Heart right ventricle (tissue), 16 donors: ENCODE data around the gene UGDH. TPM values are rescaled to one million over a fixed set of nuclear protein-coding genes. Genes with fewer than 3 reads are reported as not detected.

Experiments
- ATAC-seq, 8 donors: fragments of 200-7000 bp; cut with Tn5 transposase; one replicate each; pipeline ENCODE4 v1.9.1; 2020; ENCODE audit warnings: mild to moderate bottlenecking in 8 of 8, moderate library complexity in 8 of 8, moderate number of reproducible peaks in 1 of 8
- DNase-seq, 2 donors: peaks; one replicate each; pipeline ENCODE4 v3.0.0-alpha.2; 2020
- H3K27ac ChIP-seq, 10 donors: fragments of 200-600 bp; sonication (generic) in 2 of 10; one replicate each; pipeline versions ENCODE4 v1.5.0 to v1.8.0; 2020 to 2022; ENCODE audit warnings: mild to moderate bottlenecking in 3 of 10
- H3K27me3 ChIP-seq, 7 donors: fragments of 200-600 bp; one replicate each; pipeline ENCODE4 v1.8.0; 2021 to 2022; ENCODE audit warnings: mild to moderate bottlenecking in 2 of 7
- H3K36me3 ChIP-seq, 9 donors: fragments of 200-600 bp; sonication (generic) in 1 of 9; one replicate each; pipeline versions ENCODE4 v1.5.0 to v1.8.0; 2020 to 2022; ENCODE audit warnings: mild to moderate bottlenecking in 2 of 9
- H3K4me1 ChIP-seq, 9 donors: fragments of 200-600 bp; sonication (generic) in 1 of 9; one replicate each; pipeline versions ENCODE4 v1.5.0 to v1.8.0; 2020 to 2022; ENCODE audit warnings: mild to moderate bottlenecking in 4 of 9
- H3K4me3 ChIP-seq, 10 donors: fragments of 200-600 bp; sonication (generic) in 2 of 10; one replicate each; pipeline versions ENCODE4 v1.5.0 to v1.8.0; 2020 to 2022; ENCODE audit warnings: mild to moderate bottlenecking in 7 of 10, moderate library complexity in 2 of 10
- H3K9me3 ChIP-seq, 11 donors: fragments of 200-600 bp in 10 of 11; sonication (generic) in 2 of 11; one replicate each; pipeline versions ENCODE4 v1.5.0 to v1.8.0; 2013 to 2022; ENCODE audit warnings: mild to moderate bottlenecking in 2 of 11, control low read depth in 1 of 11, moderate library complexity in 1 of 11
- WGBS, 2 donors: extraction: QIAGEN DNeasy Blood & Tissue Kit; methylation state at CpG; one replicate each; pipeline ENCODE4 v1.1.7; 2013; ENCODE audit warnings: inconsistent platforms in 1 of 2; 5-methylcytosine and 5-hydroxymethylcytosine counted together
- intact Hi-C, 10 donors: fragments of 100-400 bp; cut with DNase I; formaldehyde crosslinking; loops; one replicate each; pipeline versions ENCODE4 v1.11.1 to v1.14.2; 2022
- polyA plus RNA-seq, 2 donors: library from polyadenylated mRNA; stranded (reverse); fragments of 200-250 nt; gene quantifications; one replicate each; pipeline ENCODE4 v1.2.3, GENCODE V29; 2013
- total RNA-seq, 10 donors: library from RNA; stranded (reverse); fragmentation: NEBNext Ultra II Directional in 3 of 10; extraction: Animal tissue kit (Norgen Biotek cat#: 25700) in 3 of 10; gene quantifications; one replicate each; pipeline versions ENCODE4 v1.2.1 to v1.2.4, GENCODE V29; 2021 to 2023
- TF ChIP-seq, protein P1 (sequence below), 9 donors: fragments of 200-600 bp; sonication (generic) in 2 of 9; IDR thresholded peaks; one replicate each; pipeline versions ENCODE4 v1.5.0 to v1.8.0; 2021 to 2022; ENCODE audit warnings: antibody characterized with exemption in 9 of 9, mild to moderate bottlenecking in 5 of 9, moderate library complexity in 1 of 9
- donor health status: Arrhythmogenic right ventricular cardiomyopathy.
- donor health status: ischemic (EF 13 %, LVEDD 7.1; RV severe dilation, severe dysfunction).
- donor health status: healthy with polysubstance abuse.
- donor health status: DM: no; HTN: yes; CAD: no.
- donor health status: DM: no; HTN: no; CAD: no.
- donor health status: ischemic (EF 25% LVEDD 6.9; RV normal size, moderate dysfunction).
- donor health status: ischemic (EF 25% LVEDD 5.7; RV mildly dilated, moderate dysfunction).
- donor health status: healthy.
- donor health status: DM: yes; HTN: yes; CAD: no.
- donor health status: Ischemic cardiomyopathy.
- donor health status: ischemic (EF 35%, LVEDD 5.7; RV mildly dilated, moderate dysfunction).
- donor health status: nonischemic (EF 11% LVEDD 7.7; RV severe dilation, severe dysfunction).
- donor health status: DM: yes; HTN: yes; CAD: no.
- donor health status: PGD.
- donor health status: ischemic (EF 29% LVEDD 5.4; RV normal size, mild dysfunction).
- donor health status: nonischemic (EF 23%, LVEDD 6.1; RV moderate dilation, normal function).

The UGDH gene
- total and polyA plus RNA-seq, 12 donors, result 3.1 to 27.3 (median 11.8) TPM

DNA sequence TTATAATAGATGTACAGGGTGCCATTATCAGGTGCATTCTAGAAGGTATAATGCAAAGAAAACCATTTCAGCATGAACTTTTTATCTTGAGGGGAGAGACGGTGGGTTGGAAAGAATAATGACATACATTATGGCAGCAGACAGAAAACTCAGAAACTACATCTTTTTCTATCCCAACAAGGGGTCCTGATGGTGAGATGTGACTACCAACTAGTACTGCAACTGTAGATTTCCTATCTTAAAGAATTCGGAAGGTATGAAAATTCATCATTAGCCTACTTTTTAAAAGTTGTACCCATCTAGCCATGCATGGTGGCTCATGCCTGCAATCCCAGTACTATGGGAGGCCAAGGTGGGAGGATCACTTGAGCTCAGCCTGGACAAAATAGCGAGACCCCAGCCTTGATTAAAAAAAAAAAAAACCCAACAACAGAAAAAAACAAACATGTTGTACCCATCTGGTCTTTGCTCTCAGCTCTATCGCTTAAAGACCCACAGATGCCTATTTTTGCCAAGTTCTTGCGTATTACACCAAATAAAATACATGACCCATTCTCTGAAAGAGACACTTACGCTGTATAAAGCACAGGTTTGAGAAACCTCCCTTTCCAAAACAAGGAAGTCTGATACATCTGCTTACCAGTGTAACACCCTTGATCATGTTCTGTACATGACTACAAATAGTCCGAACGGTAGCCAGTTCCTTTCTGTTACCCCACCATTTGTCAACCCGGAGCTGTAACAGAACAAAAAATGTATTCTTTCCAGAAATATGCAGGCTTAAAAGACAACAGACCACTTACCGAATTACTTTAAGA, 70.1 kb downstream of the UGDH start:
- no peaks in the 10 kb centered on the region for H3K27me3 ChIP-seq
- peak overlapping the region in 6 of 10 donors; percentile 88 to 98 (median 95) for H3K27ac ChIP-seq
- TF ChIP-seq, protein P1, sequence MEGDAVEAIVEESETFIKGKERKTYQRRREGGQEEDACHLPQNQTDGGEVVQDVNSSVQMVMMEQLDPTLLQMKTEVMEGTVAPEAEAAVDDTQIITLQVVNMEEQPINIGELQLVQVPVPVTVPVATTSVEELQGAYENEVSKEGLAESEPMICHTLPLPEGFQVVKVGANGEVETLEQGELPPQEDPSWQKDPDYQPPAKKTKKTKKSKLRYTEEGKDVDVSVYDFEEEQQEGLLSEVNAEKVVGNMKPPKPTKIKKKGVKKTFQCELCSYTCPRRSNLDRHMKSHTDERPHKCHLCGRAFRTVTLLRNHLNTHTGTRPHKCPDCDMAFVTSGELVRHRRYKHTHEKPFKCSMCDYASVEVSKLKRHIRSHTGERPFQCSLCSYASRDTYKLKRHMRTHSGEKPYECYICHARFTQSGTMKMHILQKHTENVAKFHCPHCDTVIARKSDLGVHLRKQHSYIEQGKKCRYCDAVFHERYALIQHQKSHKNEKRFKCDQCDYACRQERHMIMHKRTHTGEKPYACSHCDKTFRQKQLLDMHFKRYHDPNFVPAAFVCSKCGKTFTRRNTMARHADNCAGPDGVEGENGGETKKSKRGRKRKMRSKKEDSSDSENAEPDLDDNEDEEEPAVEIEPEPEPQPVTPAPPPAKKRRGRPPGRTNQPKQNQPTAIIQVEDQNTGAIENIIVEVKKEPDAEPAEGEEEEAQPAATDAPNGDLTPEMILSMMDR (IDR thresholded peaks at IDR 0.05), result no peak
- DNase-seq (no peak), ATAC-seq (no peak)
- WGBS, 2 donors, result 77% methylated on average over 10 of the region's 10 CpGs
- peaks cover 5 to 43% (median 33%) of the 10 kb centered on the region in 9 donors for H3K4me1 ChIP-seq
- intact Hi-C loops, result loop anchor here in 4 of 10 donors (5.0 to 10.0 kb wide), 2 partner anchors 180 to 552 kb away; partner anchors contain the start of gene SMIM14 (in 3 of the 4)
- H3K36me3 ChIP-seq, result peaks cover 0 to 72% (median 51%) of the 10 kb centered on the region in 9 donors
- peak overlapping the region; percentile 73 to 98 (median 80) for H3K4me3 ChIP-seq
- no peaks in the 10 kb centered on the region for H3K9me3 ChIP-seq

DNA sequence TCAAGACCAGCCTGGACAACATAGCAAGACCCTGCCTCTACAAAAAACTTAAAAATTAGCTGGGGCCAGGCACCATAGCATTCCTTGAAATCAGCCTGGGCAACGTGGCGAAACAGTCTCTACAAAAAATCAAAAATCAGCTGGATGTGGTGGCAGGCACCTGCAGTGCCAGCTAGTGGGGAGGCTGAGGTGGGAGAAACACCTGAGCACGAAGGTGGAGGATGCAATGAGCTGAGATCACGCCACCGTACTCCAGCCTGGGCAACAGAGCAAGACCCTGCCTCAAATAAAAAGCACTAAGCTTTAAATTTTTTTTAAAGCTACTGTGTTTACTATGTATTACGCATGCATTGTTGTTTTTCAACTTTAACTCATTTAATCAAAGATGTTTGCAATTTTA, 71.8 kb downstream of the UGDH start:
- Histone ChIP-seq H3K27me3 (no peaks in the 10 kb centered on the region), H3K4me1 (peaks cover 5 to 42% (median 33%) of the 10 kb centered on the region in 9 donors), H3K27ac (no peak overlapping the region), H3K36me3 (peaks cover 0 to 75% (median 51%) of the 10 kb centered on the region in 9 donors), H3K9me3 (no peaks in the 10 kb centered on the region), H3K4me3 (no peak overlapping the region)
- DNase-seq (no peak), ATAC-seq (no peak)
- intact Hi-C loops, result loop anchor here in 4 of 10 donors (5.0 to 10.0 kb wide), 2 partner anchors 182 to 551 kb away; partner anchors contain the start of gene SMIM14 (in 3 of the 4)
- 94 to 95% methylated on average over 6 of the region's 6 CpGs for whole genome bisulfite sequencing, 2 donors
- TF ChIP-seq, protein P1 (IDR thresholded peaks at IDR 0.05), result no peak

DNA sequence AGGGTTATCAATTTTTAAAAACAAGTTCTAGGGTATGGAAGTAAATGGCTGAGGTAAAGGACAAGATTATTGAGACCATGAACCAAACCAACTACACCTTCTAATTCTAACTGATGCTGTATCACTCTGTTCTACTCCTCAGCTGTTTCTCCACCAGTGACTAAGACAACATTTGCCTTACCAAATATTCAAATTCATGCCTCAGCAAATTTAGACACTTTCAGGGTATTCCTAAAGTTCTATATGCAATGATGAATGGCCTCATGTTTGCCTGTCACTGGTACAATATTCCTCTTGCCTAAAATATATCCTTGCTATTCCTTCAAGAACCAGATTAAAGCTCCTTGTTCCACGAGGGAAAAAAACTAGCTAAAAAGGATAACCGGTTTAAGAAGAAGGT, 73.5 kb downstream of the UGDH start:
- ATAC-seq (no peak), DNase-seq (no peak)
- Histone ChIP-seq H3K9me3 (no peaks in the 10 kb centered on the region), H3K36me3 (peaks cover 0 to 93% (median 51%) of the 10 kb centered on the region in 9 donors), H3K27me3 (no peaks in the 10 kb centered on the region), H3K4me1 (peaks cover 5 to 32% (median 25%) of the 10 kb centered on the region in 9 donors), H3K27ac (no peak overlapping the region), H3K4me3 (no peak overlapping the region)
- TF ChIP-seq, protein P1 (IDR thresholded peaks at IDR 0.05), result no peak
- 81 to 94% methylated on average over 2 of the region's 2 CpGs for WGBS, 2 donors
- intact Hi-C loops, result loop anchor here in 1 of 10 donors (10.0 kb wide), 1 partner anchor 549 kb away; no protein-coding TSS in a partner anchor

DNA sequence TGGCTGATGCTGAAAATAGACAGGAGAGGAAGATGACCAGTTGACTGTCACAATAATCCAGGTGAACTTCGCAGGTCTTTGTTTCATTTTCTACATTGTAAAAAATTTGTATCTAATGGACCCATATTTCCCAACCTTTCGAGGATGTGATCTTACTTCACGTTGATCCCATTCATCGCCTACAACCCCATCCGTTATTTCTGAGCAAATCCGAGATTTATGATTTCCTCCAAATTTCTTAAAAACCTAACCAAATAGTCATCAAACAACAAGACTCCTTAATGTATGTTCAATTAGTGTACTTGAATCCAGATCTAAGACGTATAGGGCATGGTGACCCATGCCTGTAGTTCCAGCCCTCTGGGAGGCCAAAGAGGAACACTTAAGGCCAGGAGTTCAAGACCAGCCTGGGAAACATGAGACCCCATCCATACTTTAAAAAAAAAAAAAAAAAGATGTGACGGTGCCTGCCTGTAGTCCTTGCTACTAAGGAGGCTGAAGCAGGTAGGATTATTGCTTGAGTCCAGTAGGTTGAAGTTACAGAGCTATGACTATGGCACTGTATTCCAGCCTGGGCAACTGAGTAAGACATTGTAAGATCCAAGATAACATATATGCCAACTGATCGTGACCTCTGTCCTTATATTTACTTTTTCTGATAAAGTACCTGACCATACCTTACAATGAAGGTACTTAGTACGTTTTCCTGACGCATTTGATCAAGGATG, 74.2 kb downstream of the UGDH start:
- Histone ChIP-seq H3K36me3 (peaks cover 0 to 98% (median 51%) of the 10 kb centered on the region in 9 donors), H3K9me3 (no peaks in the 10 kb centered on the region), H3K4me3 (no peak overlapping the region), H3K27ac (no peak overlapping the region), H3K27me3 (no peaks in the 10 kb centered on the region), H3K4me1 (peaks cover 5 to 30% (median 24%) of the 10 kb centered on the region in 9 donors)
- TF ChIP-seq, protein P1 (IDR thresholded peaks at IDR 0.05), result no peak
- DNase-seq (no peak), ATAC-seq (peak in 1 of 8 donors; percentile 8)
- 87 to 88% methylated on average over 11 of the region's 11 CpGs for WGBS, 2 donors
- intact Hi-C loops, result loop anchor here in 1 of 10 donors (10.0 kb wide), 1 partner anchor 548 kb away; no protein-coding TSS in a partner anchor
